T-cell (primary cell): Measurements from ENCODE around the gene DDX53. TPM values are rescaled to one million over a fixed set of nuclear protein-coding genes. Genes with fewer than 3 reads are reported as not detected.

Source experiments
- ATAC-seq, 4 experiments: fragments of 200-7000 bp in 3 of 4; fragments of 150-1000 bp in 1 of 4; cut with Tn5 transposase; replicated peaks in 1 of 4; 1 replicate in 3 of 4; 2 replicates in 1 of 4; pipeline ENCODE4 v1.10.0; 2021; ENCODE audit warnings: moderate library complexity in 3 of 4, mild to moderate bottlenecking in 2 of 4, moderate number of reproducible peaks in 1 of 4
- CTCF ChIA-PET, 2 donors: fragments of 300-600 bp; sonication (Branson Sonifier 250); formaldehyde crosslinking; loops; one replicate each; lab custom pipeline; 2022; ENCODE audit warnings: antibody characterized with exemption in 2 of 2; lab: Charles Lee
- POLR2A ChIA-PET, 2 donors: fragments of 300-600 bp; sonication (Branson Sonifier 250); formaldehyde crosslinking; loops; one replicate each; lab custom pipeline; 2022; ENCODE audit warnings: antibody characterized with exemption in 2 of 2; lab: Charles Lee
- DNase-seq, 35 experiments: peaks; one replicate each; pipeline versions ENCODE4 v3.0.0 to v3.0.0-alpha.2; 2013 to 2023
- H3K27ac ChIP-seq: one replicate; pipeline ENCODE4 v1.5.1; 2013; ENCODE audit warnings: low read length
- H3K27me3 ChIP-seq, 2 experiments: replicated peaks in 1 of 2; 1 replicate in 1 of 2; 2 replicates in 1 of 2; pipeline versions ENCODE4 v1.6.1 to v1.7.0; 2013; ENCODE audit warnings: low read length in 1 of 2, mixed read lengths in 1 of 2; ENCODE audit not compliant: control insufficient read depth in 2 of 2, insufficient read depth in 2 of 2; ENCODE audit errors: extremely low read depth in 1 of 2
- H3K36me3 ChIP-seq, 2 donors: 1 replicate in 1 of 2; 2 replicates in 1 of 2; pipeline versions ENCODE4 v1.6.1 to v1.7.0; 2013; ENCODE audit warnings: low read length in 1 of 2; ENCODE audit not compliant: control insufficient read depth in 2 of 2, insufficient read depth in 1 of 2; ENCODE audit errors: extremely low read depth in 1 of 2
- H3K4me1 ChIP-seq, 2 experiments: 1 replicate in 1 of 2; 2 replicates in 1 of 2; pipeline versions ENCODE4 v1.6.1 to v1.7.0; 2013; ENCODE audit warnings: low read length in 2 of 2, mixed read lengths in 1 of 2; ENCODE audit not compliant: insufficient read depth in 2 of 2, control insufficient read depth in 1 of 2; ENCODE audit errors: extremely low read depth in 1 of 2
- H3K4me3 ChIP-seq, 2 donors: 1 replicate in 1 of 2; 2 replicates in 1 of 2; pipeline versions ENCODE4 v1.5.1 to v1.7.0; 2013; ENCODE audit warnings: mild to moderate bottlenecking in 2 of 2, low read length in 1 of 2, moderate library complexity in 1 of 2; ENCODE audit not compliant: control insufficient read depth in 1 of 2; ENCODE audit errors: extremely low read depth in 1 of 2
- H3K9me3 ChIP-seq: 2 replicates; pipeline ENCODE4 v1.7.0; 2013
- H3K27ac Mint-ChIP-seq, 2 donors: one replicate each; pipeline ENCODE4 v1.8.0; 2020 to 2021; ENCODE audit warnings: mild to moderate bottlenecking in 2 of 2, mixed read lengths in 2 of 2
- H3K27me3 Mint-ChIP-seq, 2 donors: one replicate each; pipeline ENCODE4 v1.8.0; 2021 to 2022; ENCODE audit warnings: mixed read lengths in 2 of 2
- H3K36me3 Mint-ChIP-seq: one replicate; pipeline ENCODE4 v1.8.0; 2021; ENCODE audit warnings: mixed read lengths
- H3K4me1 Mint-ChIP-seq, 3 donors: one replicate each; pipeline ENCODE4 v1.8.0; 2020 to 2022; ENCODE audit warnings: mixed read lengths in 3 of 3, mild to moderate bottlenecking in 1 of 3
- H3K4me3 Mint-ChIP-seq, 3 donors: one replicate each; pipeline ENCODE4 v1.8.0; 2020 to 2022; ENCODE audit warnings: mild to moderate bottlenecking in 3 of 3, mixed read lengths in 3 of 3, moderate library complexity in 3 of 3
- H3K9me3 Mint-ChIP-seq, 3 donors: one replicate each; pipeline ENCODE4 v1.8.0; 2020 to 2022; ENCODE audit warnings: mixed read lengths in 3 of 3
- WGBS: methylation state at CpG from one replicate; pipeline ENCODE4 v1.1.5; 2013; ENCODE audit warnings: missing lambda C conversion rate; ENCODE audit not compliant: insufficient coverage; 5-methylcytosine and 5-hydroxymethylcytosine counted together
- total RNA-seq, 35 experiments: library from RNA in 6 of 35; stranded (reverse) in 6 of 35; fragments of 120-200 nt in 1 of 35; gene quantifications; one replicate each; pipeline versions ENCODE4 v1.2.1 to v1.2.4 and lab custom pipeline; 2013 to 2026

Gene DDX53
- total RNA-seq (not detected), total RNA-seq (lab: John Stamatoyannopoulos, UW) (0 reads per million in 29 experiments)
- total RNA-seq (2013) = not detected

DNA sequence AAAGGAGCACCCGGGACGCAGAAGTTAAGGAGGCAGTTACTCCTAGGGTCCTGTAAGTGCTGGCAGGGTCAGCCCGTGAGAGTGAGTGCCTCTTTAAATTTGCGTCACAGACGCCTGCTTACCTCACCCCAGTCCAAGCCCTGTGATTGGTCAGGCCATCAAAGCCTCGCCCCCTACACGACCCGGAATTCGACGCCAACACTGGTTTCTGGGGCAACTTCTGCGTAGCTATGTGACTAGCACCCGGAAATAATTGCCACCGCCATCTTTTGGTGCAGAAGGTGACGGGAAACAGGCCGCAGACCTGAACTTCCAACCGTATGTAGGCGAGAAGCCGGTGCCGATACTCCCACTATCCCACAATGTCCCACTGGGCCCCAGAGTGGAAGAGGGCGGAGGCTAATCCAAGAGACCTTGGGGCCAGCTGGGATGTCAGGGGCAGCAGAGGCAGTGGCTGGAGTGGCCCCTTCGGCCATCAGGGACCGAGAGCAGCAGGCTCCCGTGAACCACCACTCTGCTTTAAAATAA lies at the start of gene DDX53:
Gene DDX53, plus strand, starts transcription at position 265 of the 528 bp plus-strand sequence. Its CDS starts 98 bp downstream, at position 363.
- Mint-ChIP-seq H3K4me3 (no peak within 1 kb of the TSS), H3K27me3 (peaks cover 0 to 23% of the 10 kb centered on the region in 2 donors), H3K4me1 (no peaks in the 10 kb centered on the region), H3K36me3 (no peaks in the 10 kb centered on the region), H3K27ac (no peak within 1 kb of the TSS), H3K9me3 (no peaks in the 10 kb centered on the region)
- DNase-seq = no peak
- no peak within 1 kb of the TSS for H3K27ac ChIP-seq
- H3K36me3 ChIP-seq = no peaks in the 10 kb centered on the region
- H3K9me3 ChIP-seq = no peaks in the 10 kb centered on the region
- no peak for ATAC-seq
- 100% methylated on average over 2 of the region's 23 CpGs for WGBS
- H3K4me3 ChIP-seq = no peak within 1 kb of the TSS
- ChIA-PET CTCF (no interaction called here), POLR2A (no interaction called here)
- no peaks in the 10 kb centered on the region for H3K27me3 ChIP-seq
- H3K4me1 ChIP-seq = no peaks in the 10 kb centered on the region

DNA sequence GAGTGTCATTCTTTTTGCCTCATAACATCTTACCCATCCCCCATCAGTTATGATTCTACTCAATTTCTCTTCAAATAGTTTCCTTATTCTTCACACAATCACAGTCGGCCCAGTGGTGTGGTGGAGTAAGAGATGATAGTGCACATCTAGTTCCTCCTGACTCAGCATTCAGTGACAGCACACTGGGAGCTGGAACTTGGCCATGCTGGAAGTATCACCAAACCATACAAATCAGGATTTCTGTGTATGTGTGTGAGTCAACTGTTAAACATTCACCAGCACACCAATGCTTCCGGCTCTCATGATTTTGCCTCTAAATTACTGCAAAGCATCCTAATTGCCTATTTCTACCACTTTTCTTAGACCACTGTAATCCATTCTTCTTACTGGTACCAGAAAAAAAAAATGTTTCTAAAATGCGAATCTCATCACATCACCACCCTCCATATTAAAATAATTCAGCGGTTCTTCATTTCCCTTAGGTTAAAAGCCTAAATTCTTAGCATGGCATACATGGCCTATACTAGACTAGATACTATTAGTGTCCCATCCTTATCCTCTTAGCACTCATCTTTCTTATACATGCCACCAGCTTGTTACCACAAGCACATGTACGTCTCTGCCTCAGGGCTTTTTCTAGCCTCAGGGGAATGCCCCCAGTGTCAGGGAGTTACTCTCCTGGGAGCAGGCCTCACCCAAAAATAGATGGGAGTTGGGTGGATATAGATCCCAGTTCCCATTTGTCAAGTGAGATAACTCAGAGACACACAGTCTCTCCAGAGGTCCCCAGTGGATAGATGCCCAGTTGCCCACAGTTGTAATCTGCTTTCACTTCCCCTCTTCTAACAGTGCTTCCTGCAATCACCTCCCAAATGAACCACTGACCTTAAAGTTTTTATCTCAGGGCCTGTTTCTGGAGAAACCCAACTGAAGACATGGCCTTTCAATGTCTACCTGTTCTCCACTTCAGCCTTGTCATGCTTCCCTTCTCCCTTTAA lies 49.2 kb upstream of the DDX53 start:
- Mint-ChIP-seq H3K27ac (no peak overlapping the region), H3K9me3 (no peaks in the 10 kb centered on the region), H3K4me1 (no peaks in the 10 kb centered on the region), H3K4me3 (no peak overlapping the region), H3K27me3 (peaks cover 0 to 4% of the 10 kb centered on the region in 2 donors), H3K36me3 (no peaks in the 10 kb centered on the region)
- Histone ChIP-seq H3K4me1 (no peaks in the 10 kb centered on the region), H3K9me3 (no peaks in the 10 kb centered on the region), H3K4me3 (no peak overlapping the region), H3K27ac (no peak overlapping the region), H3K36me3 (no peaks in the 10 kb centered on the region), H3K27me3 (no peaks in the 10 kb centered on the region)
- no peak for DNase-seq
- ChIA-PET CTCF (no interaction called here), POLR2A (no interaction called here)
- WGBS = no CpG with 5 or more reads among the region's 5 CpGs
- no peak for ATAC-seq

DNA sequence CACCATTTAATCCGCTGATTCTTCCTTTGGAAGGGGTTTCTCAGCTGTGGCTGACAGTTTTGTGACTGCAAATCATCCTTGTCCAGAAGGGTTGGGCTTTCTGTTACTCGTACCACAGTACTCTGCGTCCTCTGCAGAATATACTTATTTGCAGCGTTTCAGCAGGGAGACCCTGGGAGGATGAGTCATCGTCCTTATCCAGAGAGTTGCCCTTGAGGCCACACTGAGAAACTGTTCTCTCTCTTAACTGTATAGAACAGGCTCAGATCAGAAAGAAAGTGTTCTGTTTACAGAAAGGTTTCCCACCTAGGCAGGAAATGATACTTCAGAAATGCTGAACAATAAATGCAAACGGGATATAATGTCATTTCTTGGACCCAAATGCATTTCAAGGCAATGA lies 47.8 kb upstream of the DDX53 start:
- Histone ChIP-seq H3K36me3 (no peaks in the 10 kb centered on the region), H3K27ac (no peak overlapping the region), H3K9me3 (no peaks in the 10 kb centered on the region), H3K4me1 (no peaks in the 10 kb centered on the region), H3K4me3 (no peak overlapping the region), H3K27me3 (no peaks in the 10 kb centered on the region)
- DNase-seq (no peak), ATAC-seq (no peak)
- Mint-ChIP-seq H3K4me1 (no peaks in the 10 kb centered on the region), H3K36me3 (no peaks in the 10 kb centered on the region), H3K4me3 (no peak overlapping the region), H3K27ac (no peak overlapping the region), H3K27me3 (peaks cover 0 to 14% of the 10 kb centered on the region in 2 donors), H3K9me3 (peaks cover 0 to 4% (median 0%) of the 10 kb centered on the region in 3 donors)
- WGBS = no CpG with 5 or more reads among the region's 6 CpGs
- CTCF ChIA-PET = interaction anchor here in 1 of 2 donors (0.7 to 0.8 kb wide), 2 partner anchors 480 to 936 kb away, joined by 4 to 7 read pairs; no protein-coding TSS in a partner anchor
- POLR2A ChIA-PET = no interaction called here

DNA sequence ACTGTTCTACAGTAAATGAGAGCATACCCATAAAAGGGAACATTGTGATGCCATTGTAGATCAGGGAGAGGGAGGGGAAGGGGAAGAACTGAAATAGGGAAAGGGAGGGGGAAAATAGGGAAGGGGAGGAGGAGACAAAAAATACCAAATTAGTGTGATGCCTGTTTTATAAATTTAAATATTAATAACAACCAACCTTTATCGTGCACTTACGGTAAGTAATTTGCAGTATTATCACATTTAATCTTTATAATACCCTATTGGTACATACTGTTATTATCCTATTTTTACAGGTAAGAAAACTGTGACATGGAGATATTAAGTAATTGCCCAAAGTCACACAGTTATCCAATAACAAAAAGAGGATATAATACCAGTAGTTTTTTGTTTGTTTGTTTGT lies 41.5 kb upstream of the DDX53 start:
- no peaks in the 10 kb centered on the region for H3K36me3 ChIP-seq
- ChIA-PET POLR2A (no interaction called here), CTCF (no interaction called here)
- ATAC-seq (no peak), DNase-seq (no peak)
- H3K27ac ChIP-seq = no peak overlapping the region
- WGBS = no CpG with 5 or more reads among the region's 2 CpGs
- no peaks in the 10 kb centered on the region for H3K27me3 ChIP-seq
- Mint-ChIP-seq H3K36me3 (no peaks in the 10 kb centered on the region), H3K27me3 (peaks cover 0 to 10% of the 10 kb centered on the region in 2 donors), H3K4me1 (no peaks in the 10 kb centered on the region), H3K4me3 (no peak overlapping the region), H3K9me3 (peaks cover 0 to 4% (median 0%) of the 10 kb centered on the region in 3 donors), H3K27ac (no peak overlapping the region)
- H3K9me3 ChIP-seq = no peaks in the 10 kb centered on the region
- no peaks in the 10 kb centered on the region for H3K4me1 ChIP-seq
- H3K4me3 ChIP-seq = no peak overlapping the region

DNA sequence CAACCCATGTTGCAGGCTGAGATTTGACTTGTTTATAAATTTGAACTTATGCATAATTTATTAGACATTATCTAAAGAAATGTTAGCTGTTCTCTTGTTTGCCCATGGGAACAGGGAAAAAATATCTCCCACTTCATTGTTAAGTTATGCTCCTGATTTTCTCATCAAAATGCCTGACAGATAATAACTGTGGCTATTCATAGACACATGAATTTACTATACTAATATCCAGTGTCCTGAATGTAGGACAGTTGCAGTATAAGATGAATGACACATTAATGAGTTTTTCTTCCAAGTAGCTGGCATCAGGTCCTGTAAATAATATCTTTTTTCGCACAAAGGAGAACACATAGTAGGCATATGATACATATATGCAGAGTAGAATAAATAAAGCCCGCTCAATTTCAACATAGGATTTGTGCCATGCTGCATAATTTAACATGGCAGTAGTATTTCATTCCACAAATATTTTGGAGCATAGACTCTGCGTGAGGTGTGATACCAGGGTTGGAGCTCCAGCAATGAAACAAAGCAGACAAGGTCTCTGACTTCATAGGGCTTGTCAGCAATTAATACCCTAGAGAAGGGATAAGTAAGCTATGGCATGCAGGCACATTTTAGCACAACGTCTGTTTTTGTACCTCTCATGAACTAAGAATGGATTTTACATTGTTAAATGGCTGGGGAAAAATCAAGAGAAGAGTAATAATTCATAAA lies 40.4 kb upstream of the DDX53 start:
- Mint-ChIP-seq H3K4me1 (no peaks in the 10 kb centered on the region), H3K4me3 (no peak overlapping the region), H3K36me3 (no peaks in the 10 kb centered on the region), H3K9me3 (peaks cover 0 to 4% (median 0%) of the 10 kb centered on the region in 3 donors), H3K27me3 (peaks cover 0 to 10% of the 10 kb centered on the region in 2 donors), H3K27ac (no peak overlapping the region)
- ChIA-PET CTCF (no interaction called here), POLR2A (no interaction called here)
- Histone ChIP-seq H3K4me3 (no peak overlapping the region), H3K27ac (no peak overlapping the region), H3K36me3 (no peaks in the 10 kb centered on the region), H3K27me3 (peaks cover 0 to under 1% of the 10 kb centered on the region in 2 experiments), H3K4me1 (no peaks in the 10 kb centered on the region), H3K9me3 (no peaks in the 10 kb centered on the region)
- DNase-seq (no peak), ATAC-seq (no peak)
- no CpG with 5 or more reads among the region's 4 CpGs for WGBS

DNA sequence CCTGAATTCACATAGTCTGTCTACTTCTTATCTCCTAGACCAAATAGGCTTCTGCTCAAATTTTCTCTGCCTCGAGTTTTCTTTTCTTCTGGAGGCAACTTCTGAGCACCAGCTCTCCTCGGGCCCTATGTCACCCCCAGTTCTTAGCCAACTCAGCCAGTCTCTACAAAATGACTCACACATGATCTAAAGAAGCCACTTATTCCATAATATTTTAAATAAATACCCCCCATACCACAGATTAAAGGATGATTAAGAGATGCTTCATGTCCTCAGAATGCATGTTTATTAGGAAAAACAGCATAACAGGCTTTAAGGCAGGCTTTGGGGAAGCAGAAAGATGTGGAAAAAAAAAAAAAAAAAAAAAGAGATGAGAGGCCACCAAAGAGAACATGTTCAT lies 36.6 kb upstream of the DDX53 start:
- ATAC-seq = no peak
- Mint-ChIP-seq H3K27ac (no peak overlapping the region), H3K27me3 (no peaks in the 10 kb centered on the region), H3K36me3 (no peaks in the 10 kb centered on the region), H3K9me3 (no peaks in the 10 kb centered on the region), H3K4me1 (no peaks in the 10 kb centered on the region), H3K4me3 (no peak overlapping the region)
- Histone ChIP-seq H3K27me3 (peaks cover 0 to 2% of the 10 kb centered on the region in 2 experiments), H3K4me3 (no peak overlapping the region), H3K36me3 (no peaks in the 10 kb centered on the region), H3K27ac (no peak overlapping the region), H3K4me1 (no peaks in the 10 kb centered on the region), H3K9me3 (no peaks in the 10 kb centered on the region)
- WGBS = no CpG with 5 or more reads among the region's 2 CpGs
- ChIA-PET CTCF (no interaction called here), POLR2A (no interaction called here)
- DNase-seq = no peak
